ENCODE measurements around the gene IRF2BP2. TPM values are rescaled to one million over a fixed set of nuclear protein-coding genes. Genes with fewer than 3 reads are reported as not detected.

The IRF2BP2 gene
- total RNA-seq, 2 experiments from 2014 or later, result 109 to 111 TPM

GRCh38 chr1:234589064-234589800 lies 20.7 kb downstream of the IRF2BP2 start:
- H3K4me3 Mint-ChIP-seq, result no peak overlapping the region
- no peaks in the 10 kb centered on the region for H3K9me3 Mint-ChIP-seq
- H3K27ac Mint-ChIP-seq, result no peak overlapping the region
- peaks cover 5% of the 10 kb centered on the region for H3K4me1 Mint-ChIP-seq
- no peaks in the 10 kb centered on the region for H3K36me3 Mint-ChIP-seq
- H3K27me3 Mint-ChIP-seq, result no peaks in the 10 kb centered on the region
- DNase-seq, result no peak

- no peak overlapping the region for H3K27ac Mint-ChIP-seq
Observed at GRCh38 chr1:234588386-234588785, 21.6 kb downstream of the IRF2BP2 start.

DNA sequence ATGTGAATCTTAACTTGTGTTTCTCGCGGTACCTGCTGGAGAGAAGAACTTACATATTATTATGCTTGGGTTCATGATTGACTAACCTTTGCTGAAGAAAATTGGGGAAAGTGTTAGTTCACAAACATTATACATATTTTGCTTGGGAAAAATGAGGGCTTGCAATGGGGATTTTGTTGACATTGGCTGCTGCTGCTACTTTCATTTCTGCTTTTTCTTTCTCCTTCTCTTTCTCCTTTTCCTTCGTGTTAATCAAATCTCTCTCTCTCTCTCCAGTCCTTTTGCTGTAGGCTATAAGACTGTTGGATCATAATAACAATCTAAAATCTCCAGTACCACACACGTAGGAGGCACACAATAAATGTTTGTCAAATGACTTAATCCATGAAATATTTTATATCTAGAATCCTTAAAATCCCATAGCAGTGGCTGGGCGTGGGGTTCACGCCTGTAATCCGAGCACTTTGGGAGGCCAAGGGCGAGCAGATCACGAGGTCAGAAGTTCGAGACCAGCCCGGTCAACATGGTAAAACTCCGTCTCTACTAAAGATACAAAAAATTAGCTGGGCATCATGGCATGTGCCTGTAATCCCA lies 23.0 kb downstream of the IRF2BP2 start:
- Mint-ChIP-seq H3K4me3 (no peak overlapping the region), H3K4me1 (no peaks in the 10 kb centered on the region), H3K27me3 (no peaks in the 10 kb centered on the region), H3K36me3 (no peaks in the 10 kb centered on the region), H3K27ac (no peak overlapping the region), H3K9me3 (no peaks in the 10 kb centered on the region)
- DNase-seq, result no peak

More at GRCh38 chr1:234588386-234588785, 21.6 kb downstream of the IRF2BP2 start:
- no peaks in the 10 kb centered on the region for H3K27me3 Mint-ChIP-seq
- no peaks in the 10 kb centered on the region for H3K9me3 Mint-ChIP-seq
- H3K4me1 Mint-ChIP-seq, result no peaks in the 10 kb centered on the region
- no peak overlapping the region for H3K4me3 Mint-ChIP-seq
- H3K36me3 Mint-ChIP-seq, result no peaks in the 10 kb centered on the region
- DNase-seq, result no peak

GRCh38 chr1:234586304-234586703 lies 23.7 kb downstream of the IRF2BP2 start:
- no peak overlapping the region for H3K4me3 Mint-ChIP-seq
- no peaks in the 10 kb centered on the region for H3K36me3 Mint-ChIP-seq
- H3K27me3 Mint-ChIP-seq, result no peaks in the 10 kb centered on the region
- H3K4me1 Mint-ChIP-seq, result no peaks in the 10 kb centered on the region
- no peak for DNase-seq
- H3K9me3 Mint-ChIP-seq, result no peaks in the 10 kb centered on the region
- H3K27ac Mint-ChIP-seq, result no peak overlapping the region

DNA sequence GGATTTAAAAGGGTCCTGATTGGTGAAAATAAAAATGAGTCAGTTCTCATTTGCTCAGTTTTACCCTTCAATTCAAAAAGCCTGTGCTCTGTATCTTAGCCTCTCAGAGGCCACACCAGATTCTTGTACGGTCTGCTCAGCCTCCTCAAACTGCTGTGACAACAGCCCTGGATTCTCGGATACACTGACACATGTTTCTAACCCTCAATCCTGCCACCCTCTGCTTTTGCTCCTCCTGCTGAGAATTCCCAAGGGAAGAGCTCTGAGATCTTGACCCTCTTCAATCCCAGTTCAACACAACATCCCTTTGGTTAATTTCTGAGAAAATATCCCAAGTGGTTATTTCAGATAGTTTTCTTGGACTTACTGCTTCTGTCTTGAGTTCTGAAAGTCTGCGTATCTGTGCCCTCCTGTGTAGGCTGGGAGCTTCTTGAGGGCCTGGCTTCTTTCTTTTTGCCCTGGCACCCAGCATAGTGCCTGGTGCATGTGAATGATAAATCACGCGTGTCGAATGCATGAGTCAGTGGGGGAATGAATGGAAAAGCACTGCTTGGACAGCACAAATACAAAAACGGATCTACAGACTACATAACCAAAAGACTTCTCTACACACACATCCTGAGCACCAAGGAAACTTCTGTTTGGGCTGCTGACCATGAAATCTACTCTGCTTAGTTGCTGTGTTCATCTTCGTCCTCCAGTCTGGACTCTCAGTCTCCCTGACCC lies 24.5 kb downstream of the IRF2BP2 start:
- Mint-ChIP-seq H3K9me3 (peaks cover 2% of the 10 kb centered on the region), H3K4me3 (no peak overlapping the region), H3K36me3 (no peaks in the 10 kb centered on the region), H3K4me1 (no peaks in the 10 kb centered on the region), H3K27ac (no peak overlapping the region), H3K27me3 (no peaks in the 10 kb centered on the region)
- DNase-seq, result no peak

GRCh38 chr1:234584926-234585325 lies 25.1 kb downstream of the IRF2BP2 start:
- DNase-seq, result no peak
- Mint-ChIP-seq H3K27me3 (no peaks in the 10 kb centered on the region), H3K36me3 (no peaks in the 10 kb centered on the region), H3K27ac (no peak overlapping the region), H3K4me3 (no peak overlapping the region), H3K9me3 (peaks cover 2% of the 10 kb centered on the region), H3K4me1 (peaks cover 2% of the 10 kb centered on the region)

GRCh38 chr1:234584420-234584805 lies 25.6 kb downstream of the IRF2BP2 start:
- Mint-ChIP-seq H3K4me3 (no peak overlapping the region), H3K36me3 (no peaks in the 10 kb centered on the region), H3K4me1 (peaks cover 2% of the 10 kb centered on the region), H3K27ac (no peak overlapping the region), H3K27me3 (no peaks in the 10 kb centered on the region), H3K9me3 (peaks cover 2% of the 10 kb centered on the region)
- no peak for DNase-seq

DNA sequence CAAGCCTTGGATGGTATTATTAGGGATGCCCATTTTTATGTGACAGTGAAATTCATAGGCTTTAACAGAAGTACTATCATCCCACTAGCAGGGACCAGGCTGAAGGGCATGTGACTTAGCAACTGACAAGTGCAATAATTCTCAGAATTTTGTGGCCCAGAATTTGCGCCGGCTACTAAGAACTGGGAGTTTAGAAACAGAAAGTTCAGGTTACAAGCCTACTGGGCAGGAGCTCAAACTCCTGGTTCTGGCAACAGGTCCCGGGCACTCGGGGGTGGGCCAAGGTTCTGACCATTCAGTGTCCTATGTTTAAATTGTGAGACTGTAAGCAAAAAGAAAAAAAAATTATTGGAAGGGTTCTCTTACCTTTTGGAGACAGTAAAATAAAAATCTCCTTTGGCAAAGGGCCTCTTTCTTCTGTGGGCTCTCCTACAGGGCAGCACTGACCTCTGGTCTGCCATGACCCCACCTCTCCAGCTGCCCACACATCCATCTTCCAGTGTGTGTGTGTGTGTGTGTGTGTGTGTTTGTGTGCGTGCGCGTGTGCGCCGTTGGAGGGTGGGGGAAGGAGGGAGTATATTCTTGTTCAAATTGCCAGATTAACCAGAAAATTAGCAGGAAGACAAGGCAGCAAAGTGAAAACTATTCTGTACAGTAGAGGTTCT lies 26.1 kb downstream of the IRF2BP2 start:
- Mint-ChIP-seq H3K4me1 (peaks cover 2% of the 10 kb centered on the region), H3K4me3 (no peak overlapping the region), H3K27me3 (no peaks in the 10 kb centered on the region), H3K36me3 (no peaks in the 10 kb centered on the region), H3K27ac (no peak overlapping the region), H3K9me3 (peaks cover 2% of the 10 kb centered on the region)
- no peak for DNase-seq

DNA sequence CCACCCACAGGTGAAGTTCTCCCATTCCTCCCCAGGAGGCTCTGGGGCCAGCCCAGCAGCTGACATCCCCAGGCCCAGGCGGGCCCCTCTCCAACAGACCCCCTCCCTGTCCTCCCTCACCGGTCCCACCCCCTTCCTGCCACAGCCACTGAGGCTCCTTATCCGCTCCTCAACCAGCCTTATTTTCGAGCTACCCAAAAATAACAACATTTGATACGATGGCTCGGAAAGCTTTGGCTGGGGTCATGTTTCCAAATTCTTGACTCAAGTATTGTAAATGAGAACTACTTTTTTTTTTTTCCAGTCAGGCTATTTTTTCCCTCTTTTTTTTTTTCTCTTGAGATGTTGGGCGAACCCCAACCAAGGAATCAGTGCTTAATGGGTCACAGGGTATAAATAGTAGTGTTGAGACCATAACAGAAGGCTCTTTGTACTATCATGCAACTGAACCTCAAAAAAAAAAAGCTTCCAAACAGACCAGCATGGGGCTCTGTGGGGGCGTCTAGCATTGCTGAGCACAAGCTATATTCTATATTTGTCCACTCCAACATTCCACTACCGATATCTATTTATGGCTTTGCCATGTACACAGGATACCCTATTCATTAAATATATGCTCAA lies 27.2 kb downstream of the IRF2BP2 start:
- peaks cover 2% of the 10 kb centered on the region for H3K9me3 Mint-ChIP-seq
- H3K4me3 Mint-ChIP-seq, result no peak overlapping the region
- H3K36me3 Mint-ChIP-seq, result no peaks in the 10 kb centered on the region
- H3K4me1 Mint-ChIP-seq, result peaks cover 2% of the 10 kb centered on the region
- no peaks in the 10 kb centered on the region for H3K27me3 Mint-ChIP-seq
- H3K27ac Mint-ChIP-seq, result no peak overlapping the region
- no peak for DNase-seq

- peaks cover 2% of the 10 kb centered on the region for H3K4me1 Mint-ChIP-seq
- no peak overlapping the region for H3K4me3 Mint-ChIP-seq
- peaks cover 2% of the 10 kb centered on the region for H3K9me3 Mint-ChIP-seq
- H3K27me3 Mint-ChIP-seq, result no peaks in the 10 kb centered on the region
- no peaks in the 10 kb centered on the region for H3K36me3 Mint-ChIP-seq
- DNase-seq, result no peak
- no peak overlapping the region for H3K27ac Mint-ChIP-seq
Observed at GRCh38 chr1:234582186-234582585, 27.8 kb downstream of the IRF2BP2 start.

DNA sequence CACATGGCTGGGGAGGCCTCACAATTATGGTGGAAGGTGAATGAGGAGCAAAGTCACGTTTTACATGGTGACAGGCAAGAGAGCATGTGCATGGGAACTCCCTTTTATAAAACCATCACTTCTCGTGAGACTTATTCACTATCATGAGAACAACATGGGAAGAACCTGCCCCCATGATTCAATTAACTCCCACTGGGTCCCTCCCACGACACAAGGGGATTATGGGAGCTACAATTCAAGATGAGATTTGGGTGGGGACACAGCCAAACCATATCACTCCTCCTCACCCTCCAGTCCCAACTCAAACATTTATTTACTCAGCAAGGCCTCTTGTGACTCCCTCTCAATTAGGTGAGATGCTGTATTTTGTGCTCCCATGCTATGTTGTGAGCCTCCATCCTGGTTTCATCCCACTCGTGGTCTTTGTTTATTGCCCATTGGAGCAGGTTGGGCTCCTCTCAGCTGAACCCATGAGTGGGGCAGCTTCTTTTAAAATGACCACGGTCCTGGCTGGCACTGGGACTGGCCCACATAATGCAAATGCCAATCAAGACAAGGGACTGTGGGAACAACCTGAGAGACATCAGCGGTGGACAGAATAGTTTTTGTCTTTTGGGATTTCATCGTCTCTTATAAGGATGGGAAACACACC lies 28.8 kb downstream of the IRF2BP2 start:
- H3K4me1 Mint-ChIP-seq, result peaks cover 2% of the 10 kb centered on the region
- no peaks in the 10 kb centered on the region for H3K27me3 Mint-ChIP-seq
- H3K4me3 Mint-ChIP-seq, result no peak overlapping the region
- H3K27ac Mint-ChIP-seq, result no peak overlapping the region
- DNase-seq, result no peak
- H3K36me3 Mint-ChIP-seq, result no peaks in the 10 kb centered on the region
- H3K9me3 Mint-ChIP-seq, result peaks cover 2% of the 10 kb centered on the region

GRCh38 chr1:234579967-234580366 lies 30.0 kb downstream of the IRF2BP2 start:
- no peaks in the 10 kb centered on the region for H3K36me3 Mint-ChIP-seq
- no peaks in the 10 kb centered on the region for H3K27me3 Mint-ChIP-seq
- DNase-seq, result no peak
- no peak overlapping the region for H3K4me3 Mint-ChIP-seq
- H3K4me1 Mint-ChIP-seq, result peaks cover 2% of the 10 kb centered on the region
- no peak overlapping the region for H3K27ac Mint-ChIP-seq
- peaks cover 2% of the 10 kb centered on the region for H3K9me3 Mint-ChIP-seq

DNA sequence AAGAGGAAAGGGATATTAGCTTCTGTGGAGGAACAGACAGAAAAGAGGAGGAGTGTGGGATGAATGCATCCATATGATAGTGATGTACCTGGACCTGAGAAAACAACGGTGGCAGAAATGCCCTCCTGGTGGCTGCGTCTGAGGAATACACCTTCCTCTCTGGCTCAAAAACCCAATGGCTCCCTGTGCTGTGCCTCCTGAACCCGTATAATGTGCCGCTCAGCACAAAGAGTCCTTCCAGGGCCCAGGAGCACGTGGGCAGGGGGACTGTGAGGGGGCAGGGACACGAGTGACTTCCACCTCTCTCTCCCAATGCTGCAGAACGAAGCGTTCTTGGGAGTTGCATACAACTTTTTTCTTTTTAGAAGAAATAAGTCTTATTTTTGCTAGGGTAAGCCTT lies 31.2 kb downstream of the IRF2BP2 start:
- H3K4me3 Mint-ChIP-seq, result no peak overlapping the region
- peaks cover 2% of the 10 kb centered on the region for H3K4me1 Mint-ChIP-seq
- H3K27ac Mint-ChIP-seq, result no peak overlapping the region
- H3K9me3 Mint-ChIP-seq, result peaks cover 2% of the 10 kb centered on the region
- H3K36me3 Mint-ChIP-seq, result no peaks in the 10 kb centered on the region
- H3K27me3 Mint-ChIP-seq, result no peaks in the 10 kb centered on the region
- DNase-seq, result no peak

- no peak overlapping the region for H3K27ac Mint-ChIP-seq
- H3K4me1 Mint-ChIP-seq, result peaks cover 2% of the 10 kb centered on the region
- DNase-seq, result no peak
- no peak overlapping the region for H3K4me3 Mint-ChIP-seq
- H3K36me3 Mint-ChIP-seq, result no peaks in the 10 kb centered on the region
- peaks cover 2% of the 10 kb centered on the region for H3K9me3 Mint-ChIP-seq
- no peaks in the 10 kb centered on the region for H3K27me3 Mint-ChIP-seq
Observed at GRCh38 chr1:234578087-234578486, 31.9 kb downstream of the IRF2BP2 start.
